Heart left ventricle (tissue), 16 donors: ENCODE measurements around the gene SUN1. TPM values are rescaled to one million over a fixed set of nuclear protein-coding genes. Genes with fewer than 3 reads are reported as not detected.
"Not testable (repeated sequence)": the region's sequence is repeated elsewhere in the genome, so short reads cannot be mapped to it uniquely, and the experiment has no call there.

Experiments
- ATAC-seq, 4 donors: fragments of 200-7000 bp; cut with Tn5 transposase; one replicate each; pipeline ENCODE4 v1.9.1; 2020 to 2022; ENCODE audit warnings: moderate library complexity in 4 of 4, mild to moderate bottlenecking in 3 of 4, moderate number of reproducible peaks in 1 of 4
- DNase-seq, 5 donors: peaks; one replicate each; pipeline ENCODE4 v3.0.0-alpha.2; 2020
- H3K27ac ChIP-seq, 12 donors: fragments of 200-600 bp; sonication (generic) in 4 of 12; one replicate each; pipeline versions ENCODE4 v1.5.0 to v1.8.0; 2016 to 2022; ENCODE audit warnings: mild to moderate bottlenecking in 2 of 12
- H3K27me3 ChIP-seq, 9 donors: fragments of 200-600 bp; sonication (generic) in 2 of 9; one replicate each; pipeline versions ENCODE4 v1.5.1 to v1.8.0; 2016 to 2022; ENCODE audit warnings: mild to moderate bottlenecking in 3 of 9
- H3K36me3 ChIP-seq, 9 donors: fragments of 200-600 bp; sonication (generic) in 2 of 9; one replicate each; pipeline versions ENCODE4 v1.5.0 to v1.8.0; 2018 to 2022; ENCODE audit warnings: mild to moderate bottlenecking in 2 of 9
- H3K4me1 ChIP-seq, 12 donors: fragments of 200-600 bp; sonication (generic) in 4 of 12; one replicate each; pipeline versions ENCODE4 v1.5.0 to v1.8.0; 2016 to 2022; ENCODE audit warnings: mild to moderate bottlenecking in 3 of 12
- H3K4me3 ChIP-seq, 12 donors: fragments of 200-600 bp; sonication (generic) in 4 of 12; one replicate each; pipeline versions ENCODE4 v1.5.0 to v1.8.0; 2017 to 2022; ENCODE audit warnings: mild to moderate bottlenecking in 9 of 12, moderate library complexity in 4 of 12
- H3K9me3 ChIP-seq, 12 donors: fragments of 200-600 bp; sonication (generic) in 4 of 12; one replicate each; pipeline versions ENCODE4 v1.5.0 to v1.8.0; 2016 to 2022; ENCODE audit warnings: mild to moderate bottlenecking in 1 of 12
- CTCF ChIP-seq, 12 donors: fragments of 200-600 bp; sonication (generic) in 4 of 12; IDR thresholded peaks; one replicate each; pipeline versions ENCODE4 v1.5.0 to v1.8.0; 2018 to 2022; ENCODE audit warnings: antibody characterized with exemption in 12 of 12, mild to moderate bottlenecking in 5 of 12
- POLR2A ChIP-seq, 2 donors: fragments of 450-650 bp; IDR thresholded peaks; one replicate each; pipeline ENCODE4 v1.6.1; 2017; ENCODE audit warnings: antibody characterized with exemption in 2 of 2, mild to moderate bottlenecking in 2 of 2, moderate library complexity in 2 of 2
- WGBS, 4 donors: extraction: QIAGEN DNeasy Blood & Tissue Kit in 2 of 4; methylation state at CpG; one replicate each; pipeline versions ENCODE4 v1.1.5 to v1.1.7; 2013 to 2018; 5-methylcytosine and 5-hydroxymethylcytosine counted together
- intact Hi-C, 10 donors: fragments of 100-400 bp; cut with DNase I; formaldehyde crosslinking; loops; one replicate each; pipeline versions ENCODE4 v1.11.1 to v1.14.2; 2022
- polyA plus RNA-seq, 2 donors: library from polyadenylated mRNA; stranded (reverse); fragments of 200-250 nt; gene quantifications; one replicate each; pipeline ENCODE4 v1.2.3, GENCODE V29; 2013
- total RNA-seq, 9 donors: library from RNA; depleted of rRNA in 2 of 9; stranded (reverse); fragments of >200 nt in 2 of 9; fragmentation: NEBNext Ultra II Directional in 3 of 9; extraction: Animal tissue kit (Norgen Biotek cat#: 25700) in 3 of 9; gene quantifications; one replicate each; pipeline versions ENCODE4 v1.1.0 to v1.2.4, GENCODE V29; 2016 to 2023
- donor health status: ischemic (EF 13 %, LVEDD 7.1; RV severe dilation, severe dysfunction).
- donor health status: healthy with polysubstance abuse.
- donor health status: DM: no; HTN: yes; CAD: no.
- donor health status: DM: no; HTN: no; CAD: no.
- donor health status: ischemic (EF 25% LVEDD 6.9; RV normal size, moderate dysfunction).
- donor health status: ischemic (EF 25% LVEDD 5.7; RV mildly dilated, moderate dysfunction).
- donor health status: healthy.
- donor health status: DM: yes; HTN: yes; CAD: no.
- donor health status: ischemic (EF 35%, LVEDD 5.7; RV mildly dilated, moderate dysfunction).
- donor health status: nonischemic (EF 11% LVEDD 7.7; RV severe dilation, severe dysfunction).
- donor health status: DM: yes; HTN: yes; CAD: no.
- donor health status: PGD.
- donor health status: ischemic (EF 29% LVEDD 5.4; RV normal size, mild dysfunction).
- donor health status: nonischemic (EF 23%, LVEDD 6.1; RV moderate dilation, normal function).

The SUN1 gene
- total and polyA plus RNA-seq, 11 donors = 111 to 203 (median 151) TPM

- peaks cover 0 to 26% (median 12%) of the 10 kb centered on the region in 12 donors for H3K4me1 ChIP-seq
- TF ChIP-seq POLR2A (IDR thresholded peaks at IDR 0.05) = no peak
- TF ChIP-seq CTCF (IDR thresholded peaks at IDR 0.05) = no peak
- no peak for DNase-seq
- ATAC-seq = no peak
- intact Hi-C loops = no loop called here
- WGBS, 4 donors = 79 to 85% (median 83%) methylated on average over 10 of the region's 10 CpGs
- H3K4me3 ChIP-seq = no peak overlapping the region
- H3K36me3 ChIP-seq = no peaks in the 10 kb centered on the region
- H3K27me3 ChIP-seq = no peaks in the 10 kb centered on the region
- H3K27ac ChIP-seq = no peak overlapping the region
- no peaks in the 10 kb centered on the region for H3K9me3 ChIP-seq
Measured at GRCh38 chr7:803243-803635, 29.0 kb upstream of the SUN1 start.

GRCh38 chr7:803796-804195, 28.5 kb upstream of the SUN1 start:
- not testable (repeated sequence) for H3K27me3 ChIP-seq, ATAC-seq, H3K9me3 ChIP-seq, H3K36me3 ChIP-seq, H3K27ac ChIP-seq, DNase-seq, H3K4me3 ChIP-seq
- 64 to 97% (median 93%) methylated on average over 4 of the region's 4 CpGs for WGBS, 4 donors
- intact Hi-C loops = loop anchor here in 1 of 10 donors (1.0 kb wide), 1 partner anchor 12 kb away; no protein-coding TSS in a partner anchor
- peaks cover 0 to 26% (median 12%) of the 10 kb centered on the region in 12 donors for H3K4me1 ChIP-seq

GRCh38 chr7:805261-805660, 27.0 kb upstream of the SUN1 start:
- WGBS, 4 donors = 59 to 78% (median 70%) methylated on average over 18 of the region's 18 CpGs

GRCh38 chr7:815284-816216, 16.7 kb upstream of the SUN1 start:
- peaks cover 4 to 68% (median 47%) of the 10 kb centered on the region in 12 donors for H3K4me1 ChIP-seq
- no peak for ATAC-seq
- WGBS, 4 donors = 18 to 33% (median 29%) methylated on average over 39 to 56 of the region's 56 CpGs
- no peak for TF ChIP-seq POLR2A (IDR thresholded peaks at IDR 0.05)
- TF ChIP-seq CTCF (IDR thresholded peaks at IDR 0.05) = no peak
- peak in 3 of 5 donors; percentile 40 to 68 (median 44) for DNase-seq
- no peaks in the 10 kb centered on the region for H3K27me3 ChIP-seq
- intact Hi-C loops = loop anchor here in 1 of 10 donors (5.0 kb wide), 1 partner anchor 232 kb away; no protein-coding TSS in a partner anchor
- no peaks in the 10 kb centered on the region for H3K9me3 ChIP-seq
- peak overlapping the region in 11 of 12 donors; percentile 27 to 97 (median 82) for H3K27ac ChIP-seq
- H3K36me3 ChIP-seq = no peaks in the 10 kb centered on the region
- H3K4me3 ChIP-seq = peak overlapping the region in 11 of 12 donors; percentile 16 to 99 (median 69)

More at GRCh38 chr7:805261-805660, 27.0 kb upstream of the SUN1 start:
- peak overlapping the region in 5 of 12 donors; percentile 11 to 29 (median 19) for H3K4me3 ChIP-seq
- peaks cover 0 to 26% (median 12%) of the 10 kb centered on the region in 12 donors for H3K4me1 ChIP-seq
- TF ChIP-seq CTCF (IDR thresholded peaks at IDR 0.05) (no peak), POLR2A (IDR thresholded peaks at IDR 0.05) (no peak)
- H3K36me3 ChIP-seq = no peaks in the 10 kb centered on the region
- H3K27ac ChIP-seq = peak overlapping the region; percentile 49 to 78 (median 74)
- no peaks in the 10 kb centered on the region for H3K9me3 ChIP-seq
- intact Hi-C loops = no loop called here
- peak in 2 of 5 donors; percentile 53 to 63 for DNase-seq
- H3K27me3 ChIP-seq = no peaks in the 10 kb centered on the region
- ATAC-seq = peak; percentile 57 to 83 (median 72)
